Chondrocyte (in vitro differentiated cells): ENCODE data around the gene DLEC1. TPM values are rescaled to one million over a fixed set of nuclear protein-coding genes. Genes with fewer than 3 reads are reported as not detected.

ENCODE experiments used
- DNase-seq: peaks from one replicate; pipeline ENCODE4 v3.0.0; 2021; ENCODE audit warnings: mixed read lengths, low spot score
- H3K27ac Mint-ChIP-seq: one replicate; pipeline ENCODE4 v1.8.0; 2021; ENCODE audit warnings: mild to moderate bottlenecking, moderate library complexity, mixed read lengths; ENCODE audit not compliant: unreplicated experiment
- H3K27me3 Mint-ChIP-seq: 2 replicates; pipeline ENCODE4 v1.8.0; 2021; ENCODE audit warnings: low read depth, mixed read lengths
- H3K36me3 Mint-ChIP-seq: 2 replicates; pipeline ENCODE4 v1.8.0; 2021; ENCODE audit warnings: low read depth, mixed read lengths
- H3K4me1 Mint-ChIP-seq: 2 replicates; pipeline ENCODE4 v1.8.0; 2021; ENCODE audit warnings: low read depth, mild to moderate bottlenecking, mixed read lengths
- H3K4me3 Mint-ChIP-seq: one replicate; pipeline ENCODE4 v1.8.0; 2021; ENCODE audit warnings: mild to moderate bottlenecking, moderate library complexity, mixed read lengths; ENCODE audit not compliant: unreplicated experiment
- H3K9me3 Mint-ChIP-seq: 2 replicates; pipeline ENCODE4 v1.8.0; 2021; ENCODE audit warnings: low read depth, mixed read lengths
- CTCF ChIP-seq: fragments of 200-600 bp; sonication (generic); IDR thresholded peaks from 2 replicates; pipeline ENCODE4 v1.5.0; 2021; ENCODE audit warnings: antibody characterized with exemption, mild to moderate bottlenecking, moderate library complexity
- total RNA-seq: library from RNA; stranded (reverse); gene quantifications from 3 replicates; pipeline ENCODE4 v1.2.1, GENCODE V29; 2021

The DLEC1 gene
- total RNA-seq, 1 donor from 2014 or later, result 0.17 TPM

- no peaks in the 10 kb centered on the region for H3K9me3 Mint-ChIP-seq
- H3K27ac Mint-ChIP-seq, result no peak overlapping the region
- peak overlapping the region; percentile 70 for H3K4me3 Mint-ChIP-seq
- peaks cover 3% of the 10 kb centered on the region for H3K27me3 Mint-ChIP-seq
- no peaks in the 10 kb centered on the region for H3K36me3 Mint-ChIP-seq
- TF ChIP-seq CTCF, result no peak
- DNase-seq, result no peak
- peaks cover 18% of the 10 kb centered on the region for H3K4me1 Mint-ChIP-seq
Observed at GRCh38 chr3:38038447-38038911, 529 bp upstream of the DLEC1 start.

GRCh38 chr3:38039899-38040261 is 872 bp downstream of the DLEC1 start:
- no peak overlapping the region for H3K27ac Mint-ChIP-seq
- H3K4me1 Mint-ChIP-seq, result peaks cover 18% of the 10 kb centered on the region
- peak overlapping the region; percentile 70 for H3K4me3 Mint-ChIP-seq
- peak; percentile 50 for TF ChIP-seq CTCF
- peaks cover 6% of the 10 kb centered on the region for H3K27me3 Mint-ChIP-seq
- H3K36me3 Mint-ChIP-seq, result no peaks in the 10 kb centered on the region
- no peaks in the 10 kb centered on the region for H3K9me3 Mint-ChIP-seq
- no peak for DNase-seq

GRCh38 chr3:38040401-38040800 is 1.4 kb downstream of the DLEC1 start:
- no peaks in the 10 kb centered on the region for H3K9me3 Mint-ChIP-seq
- peaks cover 9% of the 10 kb centered on the region for H3K27me3 Mint-ChIP-seq
- peaks cover 18% of the 10 kb centered on the region for H3K4me1 Mint-ChIP-seq
- H3K36me3 Mint-ChIP-seq, result no peaks in the 10 kb centered on the region
- no peak overlapping the region for H3K27ac Mint-ChIP-seq
- no peak for DNase-seq
- no peak for TF ChIP-seq CTCF
- H3K4me3 Mint-ChIP-seq, result peak overlapping the region; percentile 70

- H3K27me3 Mint-ChIP-seq, result peaks cover 21% of the 10 kb centered on the region
- no peak for TF ChIP-seq CTCF
- DNase-seq, result no peak
- no peak overlapping the region for H3K27ac Mint-ChIP-seq
- no peak overlapping the region for H3K4me3 Mint-ChIP-seq
- H3K9me3 Mint-ChIP-seq, result no peaks in the 10 kb centered on the region
- H3K36me3 Mint-ChIP-seq, result no peaks in the 10 kb centered on the region
- H3K4me1 Mint-ChIP-seq, result peaks cover 17% of the 10 kb centered on the region
Observed at GRCh38 chr3:38043486-38043885, 4.5 kb downstream of the DLEC1 start.

- Mint-ChIP-seq H3K27ac (no peak overlapping the region), H3K4me3 (no peak overlapping the region), H3K27me3 (peaks cover 21% of the 10 kb centered on the region), H3K36me3 (no peaks in the 10 kb centered on the region), H3K9me3 (no peaks in the 10 kb centered on the region), H3K4me1 (no peaks in the 10 kb centered on the region)
- no peak for DNase-seq
- no peak for TF ChIP-seq CTCF
Observed at GRCh38 chr3:38046027-38046426, 7.0 kb downstream of the DLEC1 start.
